B cell (primary cell): ENCODE data around the gene VTI1A. TPM values are rescaled to one million over a fixed set of nuclear protein-coding genes. Genes with fewer than 3 reads are reported as not detected.

Experiments used
- ATAC-seq: fragments of 200-7000 bp; cut with Tn5 transposase; one replicate; pipeline ENCODE4 v1.10.0; 2021; ENCODE audit warnings: low read depth, mild to moderate bottlenecking, moderate number of reproducible peaks, moderate library complexity
- CTCF ChIA-PET: fragments of 350-600 bp; sonication (Branson Sonifier 250); formaldehyde crosslinking; loops from one replicate; lab custom pipeline; 2021; ENCODE audit warnings: antibody characterized with exemption, inconsistent platforms; lab: Charles Lee
- POLR2A ChIA-PET: fragments of 350-600 bp; sonication (Branson Sonifier 250); formaldehyde crosslinking; loops from one replicate; lab custom pipeline; 2021; ENCODE audit warnings: antibody characterized with exemption; lab: Charles Lee
- DNase-seq: peaks from one replicate; pipeline ENCODE4 v3.0.0; 2013
- H2AFZ ChIP-seq: 2 replicates; pipeline ENCODE4 v1.6.1; 2012; ENCODE audit warnings: mild to moderate bottlenecking, low read depth, low read length; ENCODE audit not compliant: insufficient read depth, poor library complexity, severe bottlenecking
- H3K27ac ChIP-seq, 2 donors: 1 replicate in 1 of 2; 2 replicates in 1 of 2; pipeline ENCODE4 v1.5.1; 2012 to 2013; ENCODE audit warnings: low read length in 2 of 2, mild to moderate bottlenecking in 2 of 2, moderate library complexity in 1 of 2
- H3K27me3 ChIP-seq, 4 experiments: fragments of 200-600 bp in 1 of 4; sonication (generic) in 1 of 4; replicated peaks in 1 of 4; 1 replicate in 2 of 4; 2 replicates in 2 of 4; pipeline versions ENCODE4 v1.6.1 to v1.7.0; 2013 to 2016; ENCODE audit warnings: low read length in 3 of 4, mild to moderate bottlenecking in 2 of 4, mixed read lengths in 1 of 4, moderate library complexity in 1 of 4; ENCODE audit not compliant: insufficient read depth in 4 of 4, control insufficient read depth in 3 of 4; ENCODE audit errors: control extremely low read depth in 1 of 4
- H3K36me3 ChIP-seq, 2 experiments: replicated peaks in 1 of 2; 1 replicate in 1 of 2; 2 replicates in 1 of 2; pipeline versions ENCODE4 v1.6.1 to v1.7.1; 2013; ENCODE audit warnings: low read length in 1 of 2; ENCODE audit not compliant: insufficient read depth in 2 of 2, control insufficient read depth in 1 of 2; ENCODE audit errors: control extremely low read depth in 1 of 2, extremely low read depth in 1 of 2
- H3K4me1 ChIP-seq, 2 donors: fragments of 200-600 bp in 1 of 2; sonication (generic) in 1 of 2; 1 replicate in 1 of 2; 2 replicates in 1 of 2; pipeline versions ENCODE4 v1.5.1 to v1.6.1; 2013 to 2017; ENCODE audit warnings: low read length in 2 of 2; ENCODE audit not compliant: control insufficient read depth in 2 of 2, insufficient read depth in 2 of 2
- H3K4me2 ChIP-seq: replicated peaks from 2 replicates; pipeline ENCODE3; 2012; ENCODE audit warnings: mild to moderate bottlenecking, low read depth, low read length; ENCODE audit not compliant: poor library complexity, severe bottlenecking
- H3K4me3 ChIP-seq, 5 experiments: fragments of 200-600 bp in 1 of 5; sonication (generic) in 1 of 5; 1 replicate in 3 of 5; 2 replicates in 2 of 5; pipeline versions ENCODE4 v1.5.1 to v1.7.0; 2011 to 2016; ENCODE audit warnings: low read length in 4 of 5, mild to moderate bottlenecking in 4 of 5, low read depth in 2 of 5, control low read depth in 1 of 5, moderate library complexity in 1 of 5; ENCODE audit not compliant: insufficient read depth in 1 of 5; ENCODE audit errors: control extremely low read depth in 1 of 5, extremely low read depth in 1 of 5
- H3K79me2 ChIP-seq: fragments of 200-600 bp; sonication (generic); one replicate; pipeline ENCODE4 v1.6.0; 2016; ENCODE audit warnings: low read length; ENCODE audit not compliant: control insufficient read depth, insufficient read depth
- H3K9ac ChIP-seq: fragments of 200-600 bp; sonication (generic); 2 replicates; pipeline ENCODE4 v1.6.1; 2017; ENCODE audit warnings: mild to moderate bottlenecking, low read length, moderate library complexity
- H3K9me3 ChIP-seq, 3 donors: one replicate each; pipeline versions ENCODE4 v1.6.1 to v1.7.1; 2013; ENCODE audit warnings: low read length in 2 of 3; ENCODE audit not compliant: control insufficient read depth in 2 of 3, insufficient read depth in 1 of 3; ENCODE audit errors: control extremely low read depth in 1 of 3
- H4K20me1 ChIP-seq: 2 replicates; pipeline ENCODE4 v1.6.0; 2012; ENCODE audit warnings: mild to moderate bottlenecking, low read length; ENCODE audit not compliant: insufficient read depth, control insufficient read depth, poor library complexity, severe bottlenecking
- H3K27ac Mint-ChIP-seq: one replicate; pipeline ENCODE4 v1.8.0; 2021; ENCODE audit warnings: mixed read lengths
- H3K27me3 Mint-ChIP-seq: one replicate; pipeline ENCODE4 v1.8.0; 2021; ENCODE audit warnings: mixed read lengths
- H3K4me1 Mint-ChIP-seq: one replicate; pipeline ENCODE4 v1.8.0; 2021; ENCODE audit warnings: mixed read lengths
- H3K4me3 Mint-ChIP-seq: one replicate; pipeline ENCODE4 v1.8.0; 2021; ENCODE audit warnings: mixed read lengths
- H3K9me3 Mint-ChIP-seq: one replicate; pipeline ENCODE4 v1.8.0; 2022; ENCODE audit warnings: mixed read lengths; ENCODE audit not compliant: insufficient read depth
- CTCF ChIP-seq: fragments of 200-600 bp; IDR thresholded peaks from one replicate; pipeline ENCODE4 v1.8.0; 2022; ENCODE audit warnings: antibody characterized with exemption, mild to moderate bottlenecking
- EZH2 ChIP-seq: IDR thresholded peaks from 2 replicates; pipeline ENCODE4 v1.6.1; 2012; ENCODE audit warnings: borderline replicate concordance, low read depth, mild to moderate bottlenecking, moderate library complexity, low read length; ENCODE audit not compliant: insufficient read depth, poor library complexity, severe bottlenecking
- WGBS: methylation state at CpG from one replicate; pipeline ENCODE4 v1.1.5; 2013; ENCODE audit warnings: missing lambda C conversion rate; ENCODE audit not compliant: insufficient coverage; 5-methylcytosine and 5-hydroxymethylcytosine counted together
- intact Hi-C: fragments of 100-400 bp; cut with micrococcal nuclease; formaldehyde crosslinking; loops from one replicate; pipeline ENCODE4 v1.10.0; 2022
- polyA plus RNA-seq: library from polyadenylated mRNA; depleted of rRNA; stranded (reverse); fragments of >200 nt; gene quantifications from 2 replicates; pipeline ENCODE4 v1.2.3, GENCODE V29; 2012
- total RNA-seq, 2 donors: library from RNA; stranded (reverse); fragments of 120-200 nt in 1 of 2; gene quantifications; 1 replicate in 1 of 2; 2 replicates in 1 of 2; pipeline versions ENCODE4 v1.2.3 to v1.2.4, GENCODE V29; 2013 to 2022

The VTI1A gene
- total and polyA plus RNA-seq, 2 donors (not counting 1 experiment from before 2014, with no cell fraction given), result 20.0 to 84.1 TPM

- no peaks in the 10 kb centered on the region for H4K20me1 ChIP-seq
- H3K4me2 ChIP-seq, result no peak overlapping the region
- ATAC-seq (no peak), DNase-seq (no peak)
- H3K36me3 ChIP-seq, result no peaks in the 10 kb centered on the region
- no peak overlapping the region for H3K27ac ChIP-seq
- H3K27me3 Mint-ChIP-seq, result no peaks in the 10 kb centered on the region
- intact Hi-C loops, result no loop called here
- H3K9ac ChIP-seq, result no peak overlapping the region
- H3K4me3 Mint-ChIP-seq, result no peak overlapping the region
- H3K4me1 ChIP-seq, result no peaks in the 10 kb centered on the region
- H3K27me3 ChIP-seq, result no peaks in the 10 kb centered on the region
- no peaks in the 10 kb centered on the region for H3K9me3 Mint-ChIP-seq
- H3K9me3 ChIP-seq, result no peaks in the 10 kb centered on the region
- CTCF ChIA-PET, result no interaction called here
- H3K79me2 ChIP-seq, result no peaks in the 10 kb centered on the region
- WGBS, result no CpG with 5 or more reads among the region's 2 CpGs
- H3K4me3 ChIP-seq, result no peak overlapping the region
- no peak overlapping the region for H3K27ac Mint-ChIP-seq
- no peaks in the 10 kb centered on the region for H3K4me1 Mint-ChIP-seq
- H2AFZ ChIP-seq, result no peak overlapping the region
- TF ChIP-seq EZH2, result no peak
- POLR2A ChIA-PET, result no interaction called here
Observed at GRCh38 chr10:112767156-112767555, 320.1 kb downstream of the VTI1A start.

DNA sequence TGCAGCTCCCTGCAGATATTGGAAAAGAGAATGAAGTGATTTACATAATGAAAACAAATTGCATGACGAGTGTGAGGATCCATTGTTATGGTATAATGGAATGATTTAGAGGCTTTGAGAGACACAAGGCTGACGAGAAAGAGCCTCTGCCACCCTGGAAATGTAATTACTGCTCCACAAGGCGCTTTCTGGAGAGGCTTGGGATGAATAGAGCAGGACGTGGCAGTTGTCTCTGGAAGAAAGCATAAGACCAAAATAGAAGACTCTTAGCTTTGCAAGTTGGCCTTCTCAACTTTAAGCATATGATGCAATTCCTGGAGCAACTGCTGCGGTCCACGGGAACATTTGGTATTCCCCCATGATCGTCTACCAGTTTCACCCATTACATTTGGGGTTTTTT is 321.1 kb downstream of the VTI1A start:
- Histone ChIP-seq H3K4me3 (no peak overlapping the region), H3K79me2 (no peaks in the 10 kb centered on the region), H3K4me1 (no peaks in the 10 kb centered on the region), H3K4me2 (no peak overlapping the region), H3K36me3 (no peaks in the 10 kb centered on the region), H3K27ac (no peak overlapping the region), H4K20me1 (no peaks in the 10 kb centered on the region), H3K9ac (no peak overlapping the region), H2AFZ (no peak overlapping the region), H3K27me3 (no peaks in the 10 kb centered on the region), H3K9me3 (no peaks in the 10 kb centered on the region)
- no peaks in the 10 kb centered on the region for H3K4me1 Mint-ChIP-seq
- intact Hi-C loops, result no loop called here
- 94% methylated on average over 7 of the region's 7 CpGs for WGBS
- ATAC-seq, result no peak
- ChIA-PET POLR2A (no interaction called here), CTCF (no interaction called here)
- no peaks in the 10 kb centered on the region for H3K9me3 Mint-ChIP-seq
- no peak for TF ChIP-seq CTCF
- no peak for TF ChIP-seq EZH2
- H3K4me3 Mint-ChIP-seq, result no peak overlapping the region
- no peak for DNase-seq
- H3K27me3 Mint-ChIP-seq, result no peaks in the 10 kb centered on the region
- H3K27ac Mint-ChIP-seq, result no peak overlapping the region
